ENCODE data around the gene PFKP.

The PFKP gene

GRCh38 chr10:3126249-3126648, 58.9 kb downstream of the PFKP start:
- DNase-seq (ENCODE audit: low read depth in 2 of 2) = no peak
- TF ChIP-seq CTCF (IDR thresholded peaks at IDR 0.05; ENCODE audit: low read depth, low read length) = no peak
- no peak overlapping the region for H3K4me3 ChIP-seq (replicated peaks in 1 of 2; ENCODE audit: low read depth in 2 of 2, low read length in 2 of 2)

- TF ChIP-seq CTCF (IDR thresholded peaks at IDR 0.05; ENCODE audit: low read depth, low read length) = no peak
- DNase-seq (ENCODE audit: low read depth in 2 of 2) = peak in 1 of 2 donors; percentile 49
- H3K4me3 ChIP-seq (replicated peaks in 1 of 2; ENCODE audit: low read depth in 2 of 2, low read length in 2 of 2) = no peak overlapping the region
These were observed 59.5 kb downstream of the PFKP start for GRCh38 chr10:3126741-3127346.

GRCh38 chr10:3127921-3128320, 60.6 kb downstream of the PFKP start:
- no peak for DNase-seq (ENCODE audit: low read depth in 2 of 2)

GRCh38 chr10:3128379-3129130, 61.2 kb downstream of the PFKP start:
- no peak overlapping the region for H3K4me3 ChIP-seq (replicated peaks in 1 of 2; ENCODE audit: low read depth in 2 of 2, low read length in 2 of 2)
- no peak for TF ChIP-seq CTCF (IDR thresholded peaks at IDR 0.05; ENCODE audit: low read depth, low read length)
- no peak for DNase-seq (ENCODE audit: low read depth in 2 of 2)

More at GRCh38 chr10:3127921-3128320, 60.6 kb downstream of the PFKP start:
- no peak for TF ChIP-seq CTCF (IDR thresholded peaks at IDR 0.05; ENCODE audit: low read depth, low read length)
- H3K4me3 ChIP-seq (replicated peaks in 1 of 2; ENCODE audit: low read depth in 2 of 2, low read length in 2 of 2) = no peak overlapping the region

GRCh38 chr10:3129581-3130340, 62.4 kb downstream of the PFKP start:
- no peak for DNase-seq (ENCODE audit: low read depth in 2 of 2)
- H3K4me3 ChIP-seq (replicated peaks in 1 of 2; ENCODE audit: low read depth in 2 of 2, low read length in 2 of 2) = no peak overlapping the region
- TF ChIP-seq CTCF (IDR thresholded peaks at IDR 0.05; ENCODE audit: low read depth, low read length) = no peak

- no peak for TF ChIP-seq CTCF (IDR thresholded peaks at IDR 0.05; ENCODE audit: low read depth, low read length)
- DNase-seq (ENCODE audit: low read depth in 2 of 2) = peak in 1 of 2 donors; percentile 68
- no peak overlapping the region for H3K4me3 ChIP-seq (replicated peaks in 1 of 2; ENCODE audit: low read depth in 2 of 2, low read length in 2 of 2)
These were observed 63.8 kb downstream of the PFKP start for GRCh38 chr10:3131098-3131497.

Data from cardiac fibroblast (primary cell).